Glutamatergic neuron (in vitro differentiated cells): ENCODE measurements around the gene CHRND. TPM values are rescaled to one million over a fixed set of nuclear protein-coding genes. Genes with fewer than 3 reads are reported as not detected.
A peak's percentile ranks its signal among the peaks of the same experiment; 100 is the strongest.

ENCODE experiments used
- DNase-seq: peaks from one replicate; pipeline ENCODE4 v3.0.0; 2022
- H3K27ac Mint-ChIP-seq: one replicate; pipeline ENCODE4 v1.8.0; 2020; ENCODE audit warnings: mild to moderate bottlenecking, mixed read lengths, inconsistent platforms; ENCODE audit not compliant: unreplicated experiment
- H3K27me3 Mint-ChIP-seq: one replicate; pipeline ENCODE4 v1.8.0; 2020; ENCODE audit warnings: mild to moderate bottlenecking, moderate library complexity, mixed read lengths, inconsistent platforms; ENCODE audit not compliant: unreplicated experiment
- H3K36me3 Mint-ChIP-seq: one replicate; pipeline ENCODE4 v1.8.0; 2020; ENCODE audit warnings: mild to moderate bottlenecking, mixed read lengths, inconsistent platforms; ENCODE audit not compliant: unreplicated experiment
- H3K4me1 Mint-ChIP-seq: one replicate; pipeline ENCODE4 v1.8.0; 2020; ENCODE audit warnings: mild to moderate bottlenecking, low read depth, mixed read lengths, inconsistent platforms; ENCODE audit not compliant: unreplicated experiment
- H3K4me3 Mint-ChIP-seq: one replicate; pipeline ENCODE4 v1.8.0; 2020; ENCODE audit warnings: mild to moderate bottlenecking, mixed read lengths, inconsistent platforms; ENCODE audit not compliant: unreplicated experiment
- H3K9me3 Mint-ChIP-seq: one replicate; pipeline ENCODE4 v1.8.0; 2020; ENCODE audit warnings: mild to moderate bottlenecking, moderate library complexity, mixed read lengths, inconsistent platforms; ENCODE audit not compliant: unreplicated experiment
- total RNA-seq: library from RNA; stranded (reverse); fragmentation: NEBNext Ultra II Directional; extraction: Animal tissue kit (Norgen Biotek cat#: 25700); gene quantifications from one replicate; pipeline ENCODE4 v1.2.1, GENCODE V29; 2021; ENCODE audit not compliant: unreplicated experiment
- TF ChIP-seq, protein P1 (sequence below): fragments of 200-600 bp; sonication (generic); IDR thresholded peaks from one replicate; pipeline ENCODE4 v1.5.0; 2021; ENCODE audit not compliant: partially characterized antibody, unreplicated experiment

Gene CHRND
- total RNA-seq, 1 donor from 2014 or later: 2.2 TPM

DNA sequence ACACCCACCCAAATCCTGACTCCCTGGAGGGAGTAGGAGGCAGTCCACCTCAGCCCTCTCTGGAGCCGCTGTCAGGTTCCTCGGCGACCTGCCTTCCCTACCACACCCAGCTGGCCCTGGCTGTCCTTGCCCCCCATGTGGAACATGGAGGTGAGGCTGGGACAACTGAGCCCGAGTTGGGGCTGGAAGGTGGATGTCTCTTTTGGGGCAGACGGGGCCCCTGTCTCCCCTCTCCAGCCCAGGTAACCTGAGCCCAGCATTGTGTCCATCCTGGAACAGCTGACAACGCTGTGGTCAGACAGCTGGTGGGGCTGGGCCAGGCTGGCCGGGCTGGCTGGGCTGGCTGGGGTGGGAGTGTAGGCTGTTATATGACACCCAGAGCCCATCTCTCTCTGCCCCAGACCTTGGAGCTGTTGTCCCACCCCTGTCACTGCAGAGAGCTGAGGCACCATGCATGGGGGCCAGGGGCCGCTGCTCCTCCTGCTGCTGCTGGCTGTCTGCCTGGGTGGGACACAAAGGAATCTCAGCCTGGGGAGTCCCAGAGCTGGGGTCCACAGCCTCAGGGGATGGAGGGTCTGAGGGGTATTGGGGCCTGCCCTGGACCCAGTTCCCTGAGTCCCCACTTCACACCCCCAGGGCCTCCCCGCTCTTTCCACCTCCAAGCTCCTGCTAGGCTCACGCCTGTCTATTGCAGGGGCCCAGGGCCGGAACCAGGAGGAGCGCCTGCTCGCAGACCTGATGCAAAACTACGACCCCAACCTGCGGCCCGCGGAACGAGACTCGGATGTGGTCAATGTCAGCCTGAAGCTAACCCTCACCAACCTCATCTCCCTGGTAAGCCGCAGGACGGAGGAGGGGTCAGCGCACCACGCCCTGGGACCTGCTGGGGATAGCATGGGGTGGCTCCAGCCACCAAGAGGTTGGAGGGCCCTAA is 13.6 kb downstream of the CHRND start, which contains the start of gene CHRNG:
TSS of gene CHRNG (plus strand) at position 395 of the 934 bp plus-strand sequence. CDS start at position 451, 56 bp downstream.
- Mint-ChIP-seq H3K9me3 (peaks cover 4% of the 10 kb centered on the region), H3K27ac (peak within 1 kb of the TSS; percentile 62), H3K36me3 (peaks cover 3% of the 10 kb centered on the region), H3K4me1 (peaks cover 3% of the 10 kb centered on the region), H3K27me3 (peaks cover 4% of the 10 kb centered on the region), H3K4me3 (no peak within 1 kb of the TSS)
- TF ChIP-seq, protein P1, sequence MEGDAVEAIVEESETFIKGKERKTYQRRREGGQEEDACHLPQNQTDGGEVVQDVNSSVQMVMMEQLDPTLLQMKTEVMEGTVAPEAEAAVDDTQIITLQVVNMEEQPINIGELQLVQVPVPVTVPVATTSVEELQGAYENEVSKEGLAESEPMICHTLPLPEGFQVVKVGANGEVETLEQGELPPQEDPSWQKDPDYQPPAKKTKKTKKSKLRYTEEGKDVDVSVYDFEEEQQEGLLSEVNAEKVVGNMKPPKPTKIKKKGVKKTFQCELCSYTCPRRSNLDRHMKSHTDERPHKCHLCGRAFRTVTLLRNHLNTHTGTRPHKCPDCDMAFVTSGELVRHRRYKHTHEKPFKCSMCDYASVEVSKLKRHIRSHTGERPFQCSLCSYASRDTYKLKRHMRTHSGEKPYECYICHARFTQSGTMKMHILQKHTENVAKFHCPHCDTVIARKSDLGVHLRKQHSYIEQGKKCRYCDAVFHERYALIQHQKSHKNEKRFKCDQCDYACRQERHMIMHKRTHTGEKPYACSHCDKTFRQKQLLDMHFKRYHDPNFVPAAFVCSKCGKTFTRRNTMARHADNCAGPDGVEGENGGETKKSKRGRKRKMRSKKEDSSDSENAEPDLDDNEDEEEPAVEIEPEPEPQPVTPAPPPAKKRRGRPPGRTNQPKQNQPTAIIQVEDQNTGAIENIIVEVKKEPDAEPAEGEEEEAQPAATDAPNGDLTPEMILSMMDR: no peak
- no peak for DNase-seq

DNA sequence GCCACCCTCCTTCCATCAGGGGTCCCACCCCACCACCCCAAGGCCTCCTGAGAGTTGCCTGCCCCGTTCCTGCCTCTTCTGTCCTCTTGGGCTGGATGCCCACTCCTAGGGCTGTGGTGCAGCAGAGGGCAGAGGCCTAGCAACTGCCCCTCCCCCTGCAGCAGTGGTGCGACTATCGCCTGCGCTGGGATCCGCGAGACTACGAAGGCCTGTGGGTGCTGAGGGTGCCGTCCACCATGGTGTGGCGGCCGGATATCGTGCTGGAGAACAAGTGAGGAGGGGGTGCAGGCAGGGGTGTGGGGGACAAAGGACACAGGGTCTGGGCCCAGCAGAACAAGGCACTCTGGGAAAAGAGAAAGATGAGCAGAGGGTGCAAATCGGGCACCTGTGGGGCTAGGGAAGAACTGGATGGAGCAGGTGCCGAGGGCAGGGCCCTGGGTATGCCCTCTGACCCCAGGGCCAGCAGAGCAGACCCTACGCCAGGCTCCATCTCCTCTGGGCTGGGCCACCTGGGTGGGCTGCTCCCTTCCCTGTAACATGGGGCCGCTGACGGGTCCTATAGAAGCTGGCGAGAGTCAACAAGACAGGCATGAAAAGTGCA is 14.6 kb downstream of the CHRND start:
- TF ChIP-seq, protein P1: no peak
- peaks cover 5% of the 10 kb centered on the region for H3K9me3 Mint-ChIP-seq

DNA sequence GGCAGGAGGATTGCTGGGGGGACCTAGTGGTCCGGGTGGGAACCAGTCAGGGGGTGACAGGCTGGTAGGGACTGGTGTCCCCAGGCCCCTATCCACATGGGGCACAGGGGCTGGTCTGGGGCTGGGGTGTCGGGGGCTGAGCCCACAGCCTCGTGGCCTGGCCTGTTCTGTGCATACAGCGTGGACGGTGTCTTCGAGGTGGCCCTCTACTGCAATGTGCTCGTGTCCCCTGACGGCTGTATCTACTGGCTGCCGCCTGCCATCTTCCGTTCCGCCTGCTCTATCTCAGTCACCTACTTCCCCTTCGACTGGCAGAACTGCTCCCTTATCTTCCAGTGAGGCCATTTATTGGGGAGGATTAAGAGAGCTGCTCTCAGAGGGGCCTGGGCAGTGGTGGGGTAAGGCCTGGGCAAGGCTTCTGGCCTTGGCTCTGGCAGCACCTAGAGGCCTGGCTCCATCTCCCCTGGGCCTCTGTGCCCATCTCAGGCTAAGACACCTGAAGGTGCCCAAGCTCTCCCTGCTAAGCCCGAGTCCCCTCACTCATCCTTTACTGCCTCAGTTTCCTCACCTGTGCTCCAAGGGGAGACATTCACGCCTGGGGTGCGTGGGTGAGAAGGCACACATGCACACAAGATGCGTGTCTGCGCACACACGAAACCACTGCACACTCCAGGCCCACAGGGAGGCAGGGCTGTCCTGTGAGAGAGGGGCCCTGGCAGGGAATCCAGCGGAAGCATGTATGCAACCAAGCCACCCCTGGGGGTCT is 15.4 kb downstream of the CHRND start:
- Mint-ChIP-seq H3K9me3 (peaks cover 5% of the 10 kb centered on the region), H3K4me3 (no peak overlapping the region), H3K27ac (no peak overlapping the region), H3K4me1 (peaks cover 3% of the 10 kb centered on the region), H3K36me3 (peaks cover 6% of the 10 kb centered on the region), H3K27me3 (peaks cover 5% of the 10 kb centered on the region)
- TF ChIP-seq, protein P1: no peak
- no peak for DNase-seq

More for the DNA sequence above, 14.6 kb downstream of the CHRND start:
- H3K4me3 Mint-ChIP-seq: no peak overlapping the region
- DNase-seq: no peak
- peaks cover 3% of the 10 kb centered on the region for H3K36me3 Mint-ChIP-seq
- H3K27ac Mint-ChIP-seq: no peak overlapping the region
- H3K27me3 Mint-ChIP-seq: peaks cover 5% of the 10 kb centered on the region
- peaks cover 3% of the 10 kb centered on the region for H3K4me1 Mint-ChIP-seq

DNA sequence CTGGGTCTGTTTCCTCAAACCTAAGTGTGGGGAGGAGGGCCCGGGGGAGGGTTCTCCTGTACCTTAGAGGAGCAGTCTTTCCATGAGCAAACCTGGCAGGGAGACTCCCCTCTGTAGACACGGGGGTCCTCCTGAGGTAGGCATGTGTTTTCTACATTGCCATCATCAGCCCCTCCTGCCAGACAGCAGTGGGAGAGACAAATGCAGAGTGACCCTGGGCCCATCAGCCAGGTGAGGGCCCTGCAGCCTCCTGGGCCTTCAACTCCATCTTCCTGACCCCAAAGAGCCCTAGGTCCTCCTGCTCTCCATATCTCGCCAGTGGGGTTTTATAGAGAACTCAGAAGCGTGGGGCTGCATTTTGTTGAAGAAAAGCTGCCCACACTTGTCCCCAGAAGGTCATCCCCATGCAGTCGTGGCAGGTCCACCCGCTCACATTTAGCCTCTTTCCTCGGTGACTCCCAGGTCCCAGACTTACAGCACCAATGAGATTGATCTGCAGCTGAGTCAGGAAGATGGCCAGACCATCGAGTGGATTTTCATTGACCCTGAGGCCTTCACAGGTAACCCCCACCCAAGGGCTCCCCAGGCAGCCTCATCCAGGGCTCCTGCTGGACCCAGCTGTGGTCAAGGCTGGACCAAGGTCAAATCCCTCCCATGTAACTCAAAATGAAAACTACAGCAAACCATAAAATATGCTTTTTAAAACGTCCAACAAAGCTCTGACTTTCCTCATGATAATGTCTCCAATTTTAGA is 16.2 kb downstream of the CHRND start:
- H3K27ac Mint-ChIP-seq: no peak overlapping the region
- no peak for DNase-seq
- peaks cover 5% of the 10 kb centered on the region for H3K9me3 Mint-ChIP-seq

More for the DNA sequence above, 16.2 kb downstream of the CHRND start:
- TF ChIP-seq, protein P1: no peak
- peaks cover 3% of the 10 kb centered on the region for H3K4me1 Mint-ChIP-seq
- no peak overlapping the region for H3K4me3 Mint-ChIP-seq
- peaks cover 9% of the 10 kb centered on the region for H3K27me3 Mint-ChIP-seq
- peaks cover 9% of the 10 kb centered on the region for H3K36me3 Mint-ChIP-seq
